Hepatocyte (in vitro differentiated cells): ENCODE results near the gene GLIPR1. TPM values are rescaled to one million over a fixed set of nuclear protein-coding genes. Genes with fewer than 3 reads are reported as not detected.

Source experiments
- DNase-seq: peaks from one replicate; pipeline ENCODE4 v3.0.0-alpha.2; 2016; ENCODE audit warnings: low spot score
- H2AFZ ChIP-seq: fragments of 200-600 bp; sonication (generic); 2 replicates; pipeline ENCODE4 v1.6.0; 2016; ENCODE audit warnings: antibody characterized with exemption, mild to moderate bottlenecking
- H3K27ac ChIP-seq: fragments of 200-600 bp; sonication (generic); 2 replicates; pipeline ENCODE4 v1.5.1; 2016; ENCODE audit warnings: mild to moderate bottlenecking
- H3K27me3 ChIP-seq: fragments of 200-600 bp; sonication (generic); 2 replicates; pipeline ENCODE4 v1.6.1; 2016
- H3K36me3 ChIP-seq: fragments of 200-600 bp; sonication (generic); replicated peaks from 2 replicates; pipeline ENCODE4 v1.5.1; 2016; ENCODE audit warnings: low read depth; ENCODE audit not compliant: insufficient read depth
- H3K4me1 ChIP-seq: fragments of 200-600 bp; sonication (generic); 2 replicates; pipeline ENCODE4 v1.5.1; 2016; ENCODE audit warnings: mild to moderate bottlenecking, moderate library complexity; ENCODE audit not compliant: insufficient read depth
- H3K4me2 ChIP-seq: fragments of 200-600 bp; sonication (generic); 2 replicates; pipeline ENCODE4 v1.6.0; 2016
- H3K4me3 ChIP-seq: fragments of 200-600 bp; sonication (generic); 2 replicates; pipeline ENCODE4 v1.5.1; 2016; ENCODE audit warnings: mild to moderate bottlenecking
- H3K79me2 ChIP-seq: fragments of 200-600 bp; sonication (generic); 2 replicates; pipeline ENCODE4 v1.6.0; 2017; ENCODE audit warnings: mild to moderate bottlenecking
- H3K9me2 ChIP-seq: fragments of 200-600 bp; sonication (generic); replicated peaks from 2 replicates; pipeline ENCODE4 v1.6.0; 2017; ENCODE audit warnings: mild to moderate bottlenecking; ENCODE audit not compliant: insufficient read depth
- H3K9me3 ChIP-seq: fragments of 200-600 bp; sonication (generic); 2 replicates; pipeline ENCODE4 v1.5.1; 2016; ENCODE audit warnings: low read depth, mild to moderate bottlenecking
- H4K20me1 ChIP-seq: fragments of 200-600 bp; sonication (generic); 2 replicates; pipeline ENCODE4 v1.6.0; 2016; ENCODE audit warnings: mild to moderate bottlenecking; ENCODE audit not compliant: insufficient read depth, poor library complexity, severe bottlenecking
- EZH2 ChIP-seq: fragments of 200-600 bp; sonication (generic); IDR thresholded peaks from 2 replicates; pipeline ENCODE4 v1.6.1; 2016; ENCODE audit warnings: antibody characterized with exemption, mild to moderate bottlenecking, borderline replicate concordance
- EZH2phosphoT487 ChIP-seq: fragments of 200-600 bp; sonication (generic); IDR thresholded peaks from one replicate; pipeline ENCODE4 v1.6.1; 2018; ENCODE audit warnings: antibody characterized with exemption, mild to moderate bottlenecking, low read depth, moderate library complexity; ENCODE audit not compliant: unreplicated experiment, severe bottlenecking
- WGBS: methylation state at CpG from one replicate; pipeline ENCODE4 v1.1.6; 2016; ENCODE audit warnings: low lambda C conversion rate; ENCODE audit errors: missing lambda C conversion rate; 5-methylcytosine and 5-hydroxymethylcytosine counted together
- polyA plus RNA-seq: library from polyadenylated mRNA; unstranded; fragments of >200 nt; fragmentation: Nextera tagmentation; extraction: Ambion mirVana; gene quantifications from 2 replicates; pipeline ENCODE4 v1.2.1, GENCODE V29; 2016
- total RNA-seq: library from RNA; depleted of rRNA; stranded (reverse); fragments of >200 nt; gene quantifications from 2 replicates; pipeline ENCODE4 v1.2.3, GENCODE V29; 2014
- TF ChIP-seq, protein P1 (sequence below): fragments of 200-600 bp; sonication (generic); IDR thresholded peaks from 2 replicates; pipeline ENCODE4 v1.5.1; 2016; ENCODE audit warnings: antibody characterized with exemption, mild to moderate bottlenecking; ENCODE audit not compliant: poor library complexity

The GLIPR1 gene
- total and polyA plus RNA-seq, 2 experiments from 2014 or later, result 6.9 to 24.5 TPM

DNA sequence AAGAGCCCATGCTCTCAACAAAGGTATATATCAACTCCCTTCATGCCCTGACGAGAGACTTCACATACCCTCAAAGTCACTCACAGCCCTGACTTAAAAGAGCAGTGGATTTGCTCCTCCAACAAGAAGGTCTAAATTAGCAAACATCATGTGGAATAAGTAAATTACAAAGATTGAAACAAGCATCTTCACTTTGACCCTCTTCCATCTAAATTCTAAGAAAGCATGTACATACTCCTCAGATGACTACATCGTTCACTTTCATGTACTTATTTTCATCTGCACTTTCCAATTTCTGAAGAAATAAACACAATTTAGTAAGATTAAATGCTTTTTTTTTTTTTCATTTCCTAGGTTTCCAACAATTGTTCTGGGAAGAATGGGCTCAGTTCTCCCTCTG is 69.4 kb downstream of the GLIPR1 start:
- Histone ChIP-seq H3K79me2 (no peaks in the 10 kb centered on the region), H3K36me3 (no peaks in the 10 kb centered on the region), H3K27me3 (no peaks in the 10 kb centered on the region), H2AFZ (no peak overlapping the region), H3K9me3 (no peaks in the 10 kb centered on the region), H4K20me1 (no peaks in the 10 kb centered on the region), H3K9me2 (no peaks in the 10 kb centered on the region), H3K4me3 (no peak overlapping the region), H3K4me2 (no peak overlapping the region), H3K27ac (no peak overlapping the region), H3K4me1 (peaks cover 3% of the 10 kb centered on the region)
- 93% methylated on average over 2 of the region's 2 CpGs for WGBS
- TF ChIP-seq, protein P1, sequence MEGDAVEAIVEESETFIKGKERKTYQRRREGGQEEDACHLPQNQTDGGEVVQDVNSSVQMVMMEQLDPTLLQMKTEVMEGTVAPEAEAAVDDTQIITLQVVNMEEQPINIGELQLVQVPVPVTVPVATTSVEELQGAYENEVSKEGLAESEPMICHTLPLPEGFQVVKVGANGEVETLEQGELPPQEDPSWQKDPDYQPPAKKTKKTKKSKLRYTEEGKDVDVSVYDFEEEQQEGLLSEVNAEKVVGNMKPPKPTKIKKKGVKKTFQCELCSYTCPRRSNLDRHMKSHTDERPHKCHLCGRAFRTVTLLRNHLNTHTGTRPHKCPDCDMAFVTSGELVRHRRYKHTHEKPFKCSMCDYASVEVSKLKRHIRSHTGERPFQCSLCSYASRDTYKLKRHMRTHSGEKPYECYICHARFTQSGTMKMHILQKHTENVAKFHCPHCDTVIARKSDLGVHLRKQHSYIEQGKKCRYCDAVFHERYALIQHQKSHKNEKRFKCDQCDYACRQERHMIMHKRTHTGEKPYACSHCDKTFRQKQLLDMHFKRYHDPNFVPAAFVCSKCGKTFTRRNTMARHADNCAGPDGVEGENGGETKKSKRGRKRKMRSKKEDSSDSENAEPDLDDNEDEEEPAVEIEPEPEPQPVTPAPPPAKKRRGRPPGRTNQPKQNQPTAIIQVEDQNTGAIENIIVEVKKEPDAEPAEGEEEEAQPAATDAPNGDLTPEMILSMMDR, result no peak
- TF ChIP-seq EZH2 (no peak), EZH2phosphoT487 (no peak)
- DNase-seq, result no peak

- Histone ChIP-seq H2AFZ (no peak overlapping the region), H3K27me3 (no peaks in the 10 kb centered on the region), H3K79me2 (no peaks in the 10 kb centered on the region), H3K4me1 (peaks cover 3% of the 10 kb centered on the region), H3K9me3 (no peaks in the 10 kb centered on the region), H3K36me3 (no peaks in the 10 kb centered on the region), H3K27ac (no peak overlapping the region), H3K4me2 (no peak overlapping the region), H3K9me2 (no peaks in the 10 kb centered on the region), H3K4me3 (no peak overlapping the region), H4K20me1 (no peaks in the 10 kb centered on the region)
- 72% methylated on average over 8 of the region's 8 CpGs for WGBS
- TF ChIP-seq EZH2 (no peak), EZH2phosphoT487 (no peak)
- TF ChIP-seq, protein P1, result no peak
- DNase-seq, result no peak
These were observed 70.1 kb downstream of the GLIPR1 start for GRCh38 chr12:75550401-75551240.

DNA sequence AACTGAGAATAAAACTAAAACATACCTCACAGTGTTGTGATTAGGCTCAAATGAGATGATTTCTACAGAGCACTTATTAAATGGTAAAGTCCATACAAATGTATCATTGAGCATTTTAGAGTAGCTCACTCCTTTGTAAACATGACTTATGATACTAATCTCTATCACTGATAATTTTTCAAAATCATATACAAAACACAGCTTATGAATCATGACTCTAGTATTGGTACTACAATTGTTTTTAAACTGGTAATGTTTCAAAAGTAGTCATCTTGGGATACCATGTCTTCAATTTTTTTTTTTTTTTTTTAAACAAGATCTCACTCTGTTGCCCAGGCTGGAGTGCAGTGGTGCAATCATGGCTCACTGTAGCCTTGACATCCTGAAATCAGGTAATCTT is 70.9 kb downstream of the GLIPR1 start:
- H3K4me2 ChIP-seq, result no peak overlapping the region

More for the DNA sequence above, 70.9 kb downstream of the GLIPR1 start:
- H3K27ac ChIP-seq, result no peak overlapping the region
- H3K9me2 ChIP-seq, result no peaks in the 10 kb centered on the region
- DNase-seq, result no peak
- peaks cover 3% of the 10 kb centered on the region for H3K4me1 ChIP-seq
- H3K4me3 ChIP-seq, result no peak overlapping the region
- TF ChIP-seq EZH2phosphoT487 (no peak), EZH2 (no peak)
- TF ChIP-seq, protein P1, result no peak
- no peaks in the 10 kb centered on the region for H3K79me2 ChIP-seq
- H3K36me3 ChIP-seq, result no peaks in the 10 kb centered on the region
- H2AFZ ChIP-seq, result no peak overlapping the region
- no peaks in the 10 kb centered on the region for H3K9me3 ChIP-seq
- no peaks in the 10 kb centered on the region for H4K20me1 ChIP-seq
- no peaks in the 10 kb centered on the region for H3K27me3 ChIP-seq
